AG10803 (cell line): ENCODE data around the gene EIF3F.
A peak's percentile ranks its signal among the peaks of the same experiment; 100 is the strongest.

ENCODE experiments used
- DNase-seq: peaks from one replicate; pipeline ENCODE4 v3.0.0; 2010; ENCODE audit warnings: low read depth
- H3K4me3 ChIP-seq: 2 replicates; pipeline ENCODE4 v1.5.1; 2011; ENCODE audit warnings: mild to moderate bottlenecking, low read length, control low read depth
- CTCF ChIP-seq: conservative IDR thresholded peaks from 2 replicates; pipeline ENCODE4 v1.5.1; 2011; ENCODE audit warnings: mild to moderate bottlenecking, low read length, control low read depth, inconsistent platforms

The EIF3F gene

GRCh38 chr11:7986768-7987559 is at the start of gene EIF3F:
TSS of gene EIF3F (plus strand) at chr11:7987337. CDS start at chr11:7987353, 16 bp downstream.
- peak within 1 kb of the TSS; percentile 69 for H3K4me3 ChIP-seq
- peak; percentile 100 for DNase-seq
- peak; percentile 87 for TF ChIP-seq CTCF

- TF ChIP-seq CTCF: no peak
- H3K4me3 ChIP-seq: no peak overlapping the region
- DNase-seq: no peak
These were observed 46.0 kb upstream of the EIF3F start for GRCh38 chr11:7941146-7941545.

- H3K4me3 ChIP-seq: no peak within 1 kb of the TSS
- DNase-seq: no peak
- TF ChIP-seq CTCF: no peak
These were observed 45.5 kb upstream of the EIF3F start, which contains the start of gene OR10A3 for GRCh38 chr11:7941608-7942007. TSS of gene OR10A3 (minus strand) at chr11:7941708. CDS start at chr11:7939520, 2,188 bp downstream.

GRCh38 chr11:7944123-7944522 is 43.0 kb upstream of the EIF3F start:
- TF ChIP-seq CTCF: no peak
- no peak for DNase-seq

GRCh38 chr11:7949934-7950333 is 37.2 kb upstream of the EIF3F start:
- H3K4me3 ChIP-seq: no peak overlapping the region
- DNase-seq: no peak
- no peak for TF ChIP-seq CTCF

More at GRCh38 chr11:7944123-7944522, 43.0 kb upstream of the EIF3F start:
- no peak overlapping the region for H3K4me3 ChIP-seq

GRCh38 chr11:7955191-7955590 is 31.9 kb upstream of the EIF3F start:
- TF ChIP-seq CTCF: no peak
- no peak overlapping the region for H3K4me3 ChIP-seq
- DNase-seq: no peak

- no peak for DNase-seq
- TF ChIP-seq CTCF: no peak
- H3K4me3 ChIP-seq: no peak overlapping the region
These were observed 22.9 kb upstream of the EIF3F start for GRCh38 chr11:7964261-7964660.
